Stimulated activated CD8-positive, alpha-beta memory T cell treated with anti-CD3 and anti-CD28 coated beads, Interleukin-4, amount 100 ng/mL, for 24 hours (primary cell): Measurements from ENCODE around the gene PCBD2.
"Not testable (repeated sequence)": the region's sequence is repeated elsewhere in the genome, so short reads cannot be mapped to it uniquely, and the experiment has no call there.

Experiments
- DNase-seq: peaks from one replicate; pipeline ENCODE4 v3.0.0-alpha.2; 2020; ENCODE audit warnings: low read depth

The PCBD2 gene

DNA sequence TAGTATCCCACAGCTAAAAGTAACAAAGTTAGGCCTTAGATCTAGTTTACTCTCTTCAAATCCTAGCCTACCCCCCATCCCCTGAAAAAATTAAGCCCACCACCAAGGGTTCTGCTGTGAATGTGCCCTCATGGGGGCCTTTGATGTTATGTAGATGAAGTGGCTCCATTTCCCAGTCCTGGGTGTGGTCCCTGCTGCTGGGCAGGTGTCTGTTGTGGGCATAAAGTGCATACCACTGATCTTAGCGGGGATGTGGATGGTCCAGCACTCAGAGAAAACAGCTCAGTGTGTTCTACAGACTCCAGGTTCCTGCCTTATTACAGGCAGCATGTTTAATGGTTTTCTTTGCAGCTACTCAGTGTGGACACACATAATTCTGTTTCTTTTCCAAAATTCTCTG lies 1.9 kb downstream of the PCBD2 start:
- DNase-seq = no peak

DNA sequence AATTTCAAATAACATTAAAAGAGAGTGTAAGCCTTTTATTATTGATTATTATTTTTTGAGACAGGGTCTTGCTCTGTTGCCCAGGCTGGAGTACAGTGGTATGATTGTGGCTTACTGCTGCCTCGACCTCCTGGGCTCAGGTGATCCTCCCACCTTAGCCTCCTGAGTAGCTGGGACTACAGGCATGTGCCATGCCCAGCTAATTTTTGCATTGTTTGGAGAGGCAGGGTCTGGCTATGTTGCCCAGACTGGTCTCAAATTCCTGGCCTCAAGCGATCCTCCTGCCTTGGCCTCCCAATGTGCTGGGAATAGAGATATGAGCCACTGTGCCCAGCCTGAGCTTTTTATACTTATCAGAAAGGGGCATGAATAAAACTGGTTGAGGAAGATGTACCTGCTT lies 5.8 kb downstream of the PCBD2 start:
- not testable (repeated sequence) for DNase-seq

DNA sequence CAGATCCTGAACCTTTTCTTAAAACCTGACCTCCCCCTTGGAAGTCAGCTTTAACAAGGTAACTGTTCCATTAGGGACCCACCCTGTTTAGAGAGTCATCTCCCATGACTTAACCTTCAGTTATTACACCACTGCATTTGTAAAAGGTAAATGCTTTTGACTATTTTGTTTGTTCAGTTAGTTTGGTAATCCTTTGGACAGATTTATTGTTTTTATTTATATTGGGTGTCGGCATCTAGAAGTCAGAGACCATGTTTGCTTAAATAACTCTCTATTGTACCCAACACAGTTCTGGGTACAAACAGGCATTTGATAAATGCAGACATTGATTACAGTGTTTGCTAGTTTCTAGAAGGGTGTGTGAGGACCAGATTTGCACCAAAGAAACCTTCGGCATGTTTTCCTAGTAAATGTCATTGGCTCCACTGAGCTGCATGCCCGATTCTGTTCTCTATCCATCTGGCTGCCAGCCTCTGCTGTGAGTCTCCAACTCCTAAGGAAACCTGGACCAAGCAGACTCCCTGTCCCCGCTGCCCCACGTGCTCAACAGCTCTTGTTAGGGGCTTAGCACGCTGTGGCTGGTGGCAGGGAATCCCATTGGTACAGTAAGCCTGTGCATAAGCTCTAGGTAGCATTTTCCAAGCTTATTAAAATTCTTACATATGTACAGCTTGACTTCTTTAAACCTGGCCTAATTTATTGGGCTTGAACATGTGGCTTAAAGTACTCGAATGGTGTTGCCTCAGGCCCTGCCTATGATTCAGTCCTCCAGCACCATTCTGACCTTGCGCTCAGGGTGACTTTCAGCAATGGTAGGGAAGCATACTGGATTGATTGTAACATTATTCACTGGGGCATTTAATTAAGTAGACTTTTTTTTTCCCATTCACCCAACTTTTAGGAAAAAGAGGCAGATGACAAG lies 6.6 kb downstream of the PCBD2 start:
- DNase-seq = no peak

DNA sequence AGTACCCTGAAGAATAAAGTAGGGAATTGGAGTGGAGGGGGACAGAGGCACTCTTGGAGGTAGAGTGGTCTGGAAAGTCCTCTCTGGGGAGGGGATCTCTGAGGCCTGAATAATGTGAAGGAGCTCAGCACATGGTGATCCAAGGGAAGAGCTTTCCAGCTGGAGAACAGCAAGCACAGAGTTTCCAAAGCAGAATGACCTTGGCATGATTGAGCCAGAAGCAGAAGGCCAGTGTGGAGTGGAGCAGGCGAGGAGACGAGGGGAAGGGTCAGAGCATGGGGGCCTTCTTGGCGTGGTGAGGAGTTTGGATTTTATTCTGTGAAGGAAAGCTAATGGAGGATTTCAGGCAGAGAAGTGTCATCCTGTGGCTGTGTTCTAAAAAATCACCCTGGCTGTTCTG lies 8.3 kb downstream of the PCBD2 start:
- DNase-seq = no peak

DNA sequence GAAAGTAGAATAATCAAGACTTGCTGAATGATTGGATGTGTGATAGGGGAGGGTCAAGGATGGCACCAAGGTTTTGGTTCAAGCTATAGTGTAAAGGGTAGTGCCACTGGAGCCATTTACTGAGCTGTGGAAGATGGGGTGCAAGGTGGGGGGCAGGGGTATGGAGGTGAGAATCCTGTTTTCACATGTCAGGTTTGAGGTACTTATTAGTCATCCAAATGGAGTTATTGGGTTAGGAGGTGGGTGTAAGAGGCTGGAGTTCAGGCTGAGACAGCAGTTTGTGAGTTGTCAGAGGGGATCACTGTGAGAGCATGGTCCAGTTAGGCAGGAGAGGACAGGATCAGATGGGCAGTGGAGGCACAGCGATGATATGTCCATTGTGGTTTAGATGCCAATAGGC lies 8.9 kb downstream of the PCBD2 start:
- no peak for DNase-seq

DNA sequence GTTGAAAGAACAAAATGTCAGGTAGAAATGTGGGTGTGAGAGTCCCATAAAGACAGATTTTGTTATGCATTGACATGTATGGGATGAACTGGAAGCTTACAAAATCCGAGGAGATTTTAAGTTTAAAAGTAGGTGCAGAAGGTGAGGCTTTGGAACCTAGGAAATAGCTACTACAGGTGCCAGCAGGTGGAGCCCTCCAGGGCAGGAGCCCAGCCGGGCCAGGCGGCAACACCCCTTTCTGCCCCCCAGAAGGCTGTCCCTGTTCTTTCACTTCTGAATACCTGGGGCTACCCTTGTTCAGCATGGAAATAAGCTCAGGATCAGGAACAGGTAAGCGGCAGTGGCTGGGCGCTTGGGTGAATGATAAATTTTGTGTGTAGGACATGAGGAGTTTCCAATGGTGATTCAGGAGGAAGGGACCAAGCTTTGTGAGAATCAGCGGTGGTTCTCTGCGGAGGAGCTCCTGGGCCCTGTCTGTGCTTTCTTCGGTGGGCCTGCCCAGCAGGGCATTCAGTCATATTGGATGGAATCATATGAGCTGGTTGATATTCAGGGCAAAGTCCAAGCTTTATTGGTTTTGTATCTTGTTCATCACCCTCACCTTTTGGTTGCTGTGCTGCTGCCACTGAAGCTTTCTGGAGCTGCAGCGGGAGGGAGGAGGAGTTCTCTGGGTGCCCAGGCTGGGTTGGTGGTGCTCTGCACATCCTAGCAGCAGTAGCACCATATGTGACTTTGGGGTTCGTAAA lies 12.3 kb downstream of the PCBD2 start:
- no peak for DNase-seq

DNA sequence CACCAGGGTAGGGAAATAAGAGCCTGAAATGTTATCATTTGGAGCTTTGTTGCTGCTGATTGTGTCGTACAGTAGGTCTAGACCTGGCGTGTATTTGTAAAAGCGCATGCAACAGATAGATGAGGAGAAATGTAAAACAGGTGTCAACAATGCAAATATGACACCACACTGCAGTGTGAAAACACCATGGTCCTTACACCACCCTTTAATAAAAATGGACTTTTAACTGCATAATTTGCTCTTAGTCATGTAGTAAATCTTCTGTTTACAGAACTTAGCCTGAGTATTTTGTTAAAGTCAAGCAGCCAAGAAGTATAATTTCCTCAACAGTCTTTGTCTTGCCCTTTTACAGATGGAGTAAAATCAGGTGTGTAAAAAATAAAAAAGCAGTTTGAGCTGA lies 13.9 kb downstream of the PCBD2 start:
- no peak for DNase-seq

DNA sequence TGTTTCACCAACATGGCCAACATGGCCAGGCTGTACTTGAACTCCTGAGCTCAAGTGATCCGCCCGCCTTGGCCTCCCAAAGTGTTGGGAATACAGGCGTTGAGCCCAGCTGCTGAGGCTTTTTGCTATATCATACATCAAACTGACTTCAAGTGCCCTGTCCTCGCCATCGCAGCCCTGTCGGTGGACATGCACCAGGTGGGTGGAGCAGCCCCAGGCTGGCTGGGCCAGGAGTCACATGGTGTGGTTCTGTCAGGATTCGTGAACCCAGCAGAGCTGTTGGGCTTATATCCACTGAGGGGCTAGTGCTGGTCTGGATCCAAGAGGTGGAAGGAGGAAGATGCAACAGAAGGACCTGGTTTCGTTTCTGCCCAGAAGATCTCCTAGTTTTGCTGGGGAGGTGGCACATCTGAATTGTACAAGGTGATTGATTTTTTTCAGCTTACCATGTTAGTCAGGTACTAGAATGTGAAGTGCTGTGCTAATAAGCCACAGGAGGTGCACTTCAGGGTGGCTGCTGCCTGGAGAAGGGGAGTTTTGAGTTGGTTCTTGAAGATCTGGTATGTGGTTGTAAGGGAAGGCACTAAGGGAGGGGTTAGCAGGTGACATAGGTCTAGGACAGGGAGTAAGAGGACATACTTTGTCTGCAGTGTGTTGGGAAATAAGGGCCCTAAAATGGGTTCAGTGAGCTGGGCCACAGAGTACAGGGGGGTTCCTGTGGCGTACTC lies 16.1 kb downstream of the PCBD2 start:
- no peak for DNase-seq

DNA sequence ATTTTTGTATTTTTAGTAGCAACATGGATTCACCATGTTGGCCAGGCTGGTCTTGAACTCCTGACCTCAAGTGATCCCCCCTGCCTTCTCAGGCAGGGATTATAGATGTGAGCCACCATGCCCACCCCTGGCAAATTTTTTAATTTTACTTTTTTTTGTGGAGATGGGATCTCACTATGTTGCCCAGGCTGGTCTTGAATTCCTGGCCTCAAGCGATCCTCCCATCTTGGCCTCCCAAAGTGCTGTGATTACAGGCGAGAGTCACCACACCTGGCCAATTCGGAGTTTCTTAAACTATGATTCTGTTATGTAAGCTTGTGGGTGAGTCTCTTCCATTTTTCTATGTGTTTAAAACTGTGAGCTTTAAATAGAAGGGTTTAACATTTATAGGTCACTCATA lies 27.6 kb downstream of the PCBD2 start:
- DNase-seq = no peak

DNA sequence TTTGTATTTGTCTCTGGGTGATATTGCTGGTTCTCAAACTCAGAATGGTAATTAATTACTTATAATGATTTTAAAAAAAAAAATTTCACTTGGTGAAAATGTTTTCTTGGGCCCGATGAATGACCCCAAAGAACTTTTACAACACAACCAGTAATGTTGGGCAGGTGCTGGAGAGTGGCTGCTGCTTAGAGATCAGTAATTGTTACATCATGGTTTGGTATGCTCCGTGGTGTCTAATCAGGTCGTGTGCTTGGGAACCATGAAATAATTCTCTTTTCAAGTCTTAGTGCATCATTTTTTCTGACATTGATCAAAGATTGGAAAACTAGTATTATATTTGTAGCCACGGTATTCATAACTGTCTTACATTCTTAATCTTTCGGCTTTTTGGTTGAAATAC lies 29.3 kb downstream of the PCBD2 start:
- DNase-seq = no peak

DNA sequence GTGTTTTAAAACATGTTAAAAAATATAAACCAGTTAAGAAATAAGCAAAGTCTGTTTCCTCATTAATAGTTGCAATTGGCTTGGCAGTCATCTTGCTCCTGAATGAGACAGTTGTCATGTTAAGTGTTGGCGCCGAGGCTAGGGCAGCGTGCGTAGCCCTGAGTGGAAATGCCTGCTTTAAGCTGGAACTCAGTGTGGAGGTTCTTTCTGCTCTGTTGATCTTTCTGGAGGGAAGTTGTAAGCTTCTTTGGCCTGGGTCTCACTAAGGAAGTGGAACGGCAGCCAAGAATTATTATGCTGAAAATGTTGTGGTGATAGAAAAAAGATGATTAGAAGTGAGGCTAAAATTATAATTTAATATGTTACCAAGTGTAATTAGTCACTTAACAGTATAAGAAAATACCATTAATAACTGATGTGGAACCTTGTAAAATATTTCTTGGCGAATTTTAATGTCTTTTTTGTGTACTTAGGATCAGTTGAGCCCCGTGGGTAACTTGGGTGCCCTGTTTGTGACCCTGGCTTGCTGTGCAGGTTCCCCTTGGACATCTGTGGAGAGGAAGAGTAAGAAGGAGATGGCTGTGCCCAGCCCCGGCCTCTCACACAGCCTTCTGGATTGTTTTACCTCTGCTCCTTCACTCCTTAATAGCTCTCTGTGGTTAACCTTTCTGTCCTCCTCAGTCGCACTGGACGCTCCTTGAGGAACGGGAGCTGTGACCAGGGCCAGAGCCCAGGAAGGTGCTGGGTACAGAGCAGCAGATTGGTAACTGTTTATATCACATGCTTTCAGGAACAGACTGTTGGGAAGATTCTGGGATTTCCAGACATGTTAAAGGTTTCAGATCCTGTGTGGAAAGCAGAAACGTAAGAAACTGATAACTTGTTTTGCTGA lies 31.0 kb downstream of the PCBD2 start:
- no peak for DNase-seq

DNA sequence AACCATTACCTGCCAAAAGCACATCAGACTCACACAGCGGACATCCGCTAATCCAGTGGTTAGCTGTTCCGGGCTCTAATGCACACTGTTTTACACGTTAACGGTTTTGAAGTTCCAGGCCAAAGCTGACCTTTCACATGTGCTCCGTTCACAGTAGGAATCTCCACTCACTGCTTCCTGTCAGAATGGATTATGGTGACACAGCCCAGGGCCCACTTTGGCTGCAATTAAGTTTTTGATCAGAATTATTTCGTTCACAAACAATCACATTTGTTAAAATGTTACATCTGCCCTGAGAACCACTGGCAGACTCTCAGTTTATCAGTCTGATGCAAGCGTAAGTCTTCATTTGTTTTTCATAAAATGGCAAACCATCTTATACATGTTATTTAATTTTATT lies 32.6 kb downstream of the PCBD2 start:
- no peak for DNase-seq

DNA sequence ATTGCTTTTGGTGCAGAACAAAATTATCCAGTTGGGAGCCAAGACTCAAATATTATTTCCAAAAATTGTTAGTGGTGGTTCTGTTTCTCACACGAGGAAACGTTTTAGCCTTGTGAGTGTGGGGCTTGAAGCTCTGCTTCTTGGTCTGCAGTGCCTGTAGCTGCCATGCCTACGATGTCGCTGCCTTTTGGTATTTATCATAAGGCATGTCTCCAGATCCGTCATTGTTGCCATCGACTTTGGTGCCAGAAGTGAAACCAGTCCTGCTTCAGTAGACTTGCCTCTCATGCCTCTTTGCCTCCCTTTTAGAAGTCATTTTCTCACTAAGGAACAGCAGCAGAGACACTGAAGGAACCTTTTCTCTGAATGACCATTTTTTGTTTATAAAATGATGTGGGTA lies 33.1 kb downstream of the PCBD2 start:
- no peak for DNase-seq

DNA sequence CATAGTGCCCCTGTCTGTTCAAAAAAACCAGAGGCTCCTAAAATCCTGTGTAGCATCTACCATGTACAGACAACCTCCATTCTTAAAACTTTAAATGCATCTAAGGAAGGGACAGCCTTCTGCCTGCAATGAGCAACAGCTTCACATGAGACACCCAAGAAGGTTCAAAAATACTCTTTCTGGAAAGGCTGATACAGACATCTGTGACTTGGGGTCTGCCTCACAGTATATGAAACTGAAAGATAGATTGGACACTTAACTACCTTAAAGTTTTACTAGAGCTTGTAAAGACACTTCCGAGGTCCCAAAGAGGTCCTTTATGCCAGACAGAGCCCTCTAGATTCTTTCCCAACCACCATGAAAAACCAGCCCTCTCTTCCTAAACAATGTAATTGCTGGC lies 34.6 kb downstream of the PCBD2 start:
- no peak for DNase-seq

DNA sequence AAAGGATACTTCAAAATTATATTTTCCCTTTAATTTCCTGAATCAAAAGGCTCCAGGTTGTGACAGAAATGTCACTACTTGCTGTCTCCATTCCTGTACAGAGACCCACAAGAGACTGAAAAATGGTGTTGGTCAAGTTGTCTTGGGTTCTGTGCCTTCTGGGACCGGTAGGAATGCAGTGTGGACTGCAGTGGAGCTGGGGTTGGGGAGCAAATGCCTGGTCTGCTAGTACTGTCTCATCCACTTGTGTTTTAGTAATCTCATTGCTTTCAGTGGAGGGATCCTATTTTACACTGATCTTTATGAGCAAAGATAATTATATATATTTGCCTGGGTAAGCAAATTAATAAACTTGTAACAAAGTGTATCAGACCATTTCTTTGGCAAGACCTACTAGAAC lies 38.6 kb downstream of the PCBD2 start:
- DNase-seq = no peak

DNA sequence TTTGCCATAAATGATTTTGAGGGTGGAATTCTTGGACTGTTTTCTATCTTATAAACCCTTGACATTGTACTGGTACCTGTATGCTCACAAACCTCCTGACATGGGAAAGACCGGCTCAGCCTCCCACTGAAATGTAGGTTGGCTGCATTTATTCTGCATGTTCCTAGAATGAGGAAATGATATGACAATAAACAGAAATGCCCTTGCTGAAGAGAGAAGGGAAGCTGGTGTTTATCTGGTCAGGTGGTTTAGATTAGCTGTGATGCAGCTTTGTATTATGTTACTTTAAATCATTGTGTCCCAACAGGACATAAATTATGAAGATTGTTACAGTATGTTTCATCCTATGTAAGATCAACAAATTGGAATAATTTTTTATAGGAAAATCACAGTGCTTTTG lies 39.7 kb downstream of the PCBD2 start:
- no peak for DNase-seq

DNA sequence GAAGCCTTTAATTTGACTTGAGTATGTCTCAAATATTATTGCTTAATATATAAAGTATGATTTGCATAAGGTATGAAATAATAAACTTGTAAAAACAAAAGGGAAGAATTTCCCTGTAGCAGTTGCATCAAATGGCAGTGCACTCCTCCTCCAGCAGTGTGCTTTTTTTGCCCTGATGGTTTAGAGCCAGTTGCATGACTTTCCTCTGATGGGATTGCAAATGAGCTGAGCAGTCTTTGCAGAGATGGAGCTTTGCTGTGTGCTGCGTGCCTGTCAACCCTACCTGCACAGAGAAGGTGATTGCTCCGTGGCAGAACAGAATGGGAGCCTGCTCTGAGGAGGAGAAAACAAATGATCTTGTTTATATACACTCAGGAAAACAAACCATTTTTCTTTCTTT lies 40.1 kb downstream of the PCBD2 start:
- no peak for DNase-seq

DNA sequence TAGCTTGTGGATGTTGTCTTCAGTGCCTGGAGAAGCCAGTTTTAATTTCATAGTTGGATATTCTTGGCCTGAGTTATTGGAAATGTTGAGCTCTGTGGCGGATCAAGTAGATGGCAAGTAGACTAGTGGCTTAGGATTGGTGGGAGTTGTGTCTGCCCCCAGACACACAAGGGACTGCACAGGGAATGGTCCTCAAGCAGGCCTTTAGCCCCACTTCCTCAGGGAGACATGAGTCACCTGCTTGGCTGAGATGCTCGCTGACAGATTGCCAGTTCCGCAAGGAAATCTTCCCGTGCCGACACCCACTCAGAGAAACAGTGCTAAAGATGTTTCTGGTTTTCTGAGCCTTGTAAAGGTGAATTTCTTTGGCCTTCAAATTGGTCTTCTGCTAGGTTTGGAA lies 44.0 kb downstream of the PCBD2 start:
- DNase-seq = no peak

DNA sequence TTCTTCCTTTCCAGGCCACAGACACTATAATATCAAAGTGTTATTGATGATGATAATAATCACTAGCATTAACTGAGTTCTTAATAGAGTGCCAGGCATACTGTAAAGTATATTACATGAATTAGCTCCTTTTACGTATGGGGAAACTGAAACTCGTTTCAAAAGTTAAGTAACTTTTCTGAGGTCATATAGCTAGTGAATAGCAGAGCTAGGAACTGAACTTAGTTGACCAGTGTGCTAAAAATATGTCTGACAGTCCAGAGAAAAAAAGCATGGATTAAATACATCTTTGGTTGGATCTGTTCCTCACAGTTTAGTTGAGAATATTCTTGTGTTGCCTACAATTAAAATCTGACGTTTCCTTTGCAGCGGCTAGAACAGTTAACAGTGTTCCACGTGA lies 44.4 kb downstream of the PCBD2 start:
- DNase-seq = no peak

DNA sequence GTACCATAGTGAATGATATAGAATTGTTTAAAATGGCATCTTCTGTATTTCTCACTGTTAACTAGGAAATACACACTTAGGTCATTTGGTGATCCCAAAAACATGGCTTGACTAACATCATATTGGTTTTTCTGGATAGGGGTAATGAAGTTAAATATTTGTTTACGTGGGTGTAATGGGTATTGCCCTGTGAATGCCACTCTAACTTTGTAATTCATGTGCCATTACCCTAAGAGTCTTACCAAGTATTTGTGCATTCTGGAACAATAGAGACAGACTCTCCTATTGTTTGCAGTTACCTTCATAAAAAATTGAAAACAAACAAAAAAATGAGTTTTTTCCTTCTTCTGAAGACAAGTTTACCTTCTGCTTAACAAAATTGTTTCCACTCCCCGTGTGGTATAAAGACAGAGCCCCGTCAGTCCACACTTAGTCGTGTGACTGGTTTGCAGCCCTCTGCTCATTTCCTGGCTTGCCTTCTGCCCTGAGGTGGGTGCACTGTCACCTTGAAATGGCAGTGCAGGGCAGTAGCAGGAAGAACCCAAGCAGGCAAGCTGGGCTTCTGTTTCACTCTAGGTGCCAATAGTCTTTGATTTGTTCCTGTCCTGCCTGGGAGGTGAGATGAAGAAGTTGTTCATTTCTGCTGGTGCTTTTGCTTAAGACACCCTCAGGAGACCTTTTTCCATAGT lies 53.1 kb downstream of the PCBD2 start:
- no peak for DNase-seq

DNA sequence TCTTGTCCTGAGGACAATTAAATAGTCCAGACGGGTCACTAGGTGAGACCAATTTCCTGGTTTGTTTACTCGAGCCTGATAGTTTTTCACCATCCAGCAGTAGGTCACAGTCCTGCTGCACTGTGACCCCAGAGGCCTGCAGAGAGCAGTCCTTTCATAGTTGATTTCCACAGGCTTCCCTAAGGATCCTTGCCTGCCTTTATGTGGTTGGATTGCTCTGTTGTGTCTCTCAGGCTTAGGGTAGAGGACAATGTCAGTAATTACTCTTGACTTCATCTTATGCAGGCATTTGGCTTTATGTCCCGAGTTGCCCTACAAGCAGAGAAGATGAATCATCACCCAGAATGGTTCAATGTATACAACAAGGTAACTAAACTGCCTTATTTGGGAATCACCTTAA lies 53.8 kb downstream of the PCBD2 start:
- DNase-seq = no peak
